BJ (cell line): Measurements from ENCODE around the gene C8B. TPM values are rescaled to one million over a fixed set of nuclear protein-coding genes. Genes with fewer than 3 reads are reported as not detected.

Experiments used
- CTCF ChIA-PET: fragments of 350-600 bp; formaldehyde crosslinking; extraction: SDS; loops from one replicate; lab custom pipeline; 2021; ENCODE audit warnings: antibody characterized with exemption, inconsistent platforms; lab: Yijun Ruan, JAX
- POLR2A ChIA-PET: fragments of 300-600 bp; sonication (Branson Sonifier 250); formaldehyde crosslinking; extraction: SDS; loops from one replicate; lab custom pipeline; 2021; ENCODE audit warnings: antibody characterized with exemption; lab: Charles Lee
- DNase-seq: peaks from one replicate; pipeline ENCODE4 v3.0.0-alpha.2; 2011; ENCODE audit warnings: low read depth
- H3K27me3 ChIP-seq: 2 replicates; pipeline ENCODE4 v1.6.0; 2011; ENCODE audit warnings: low read length; ENCODE audit not compliant: control insufficient read depth, insufficient read depth
- H3K36me3 ChIP-seq: 2 replicates; pipeline ENCODE4 v1.5.1; 2011; ENCODE audit warnings: low read length; ENCODE audit not compliant: control insufficient read depth, insufficient read depth
- H3K4me3 ChIP-seq: 2 replicates; pipeline ENCODE4 v1.5.1; 2011; ENCODE audit warnings: low read depth, mild to moderate bottlenecking, control low read depth, low read length
- polyA plus RNA-seq: library from polyadenylated mRNA; depleted of rRNA; stranded (reverse); fragments of >200 nt; gene quantifications from 2 replicates; pipeline ENCODE4 v1.2.3, GENCODE V29; 2011
- TF ChIP-seq, protein P1 (sequence below): IDR thresholded peaks from 2 replicates; pipeline ENCODE4 v1.5.1; 2011; ENCODE audit warnings: low read depth, mild to moderate bottlenecking, control low read depth, inconsistent platforms, low read length, moderate library complexity; ENCODE audit not compliant: insufficient read depth

The C8B gene
- polyA plus RNA-seq, 1 experiment = not detected

DNA sequence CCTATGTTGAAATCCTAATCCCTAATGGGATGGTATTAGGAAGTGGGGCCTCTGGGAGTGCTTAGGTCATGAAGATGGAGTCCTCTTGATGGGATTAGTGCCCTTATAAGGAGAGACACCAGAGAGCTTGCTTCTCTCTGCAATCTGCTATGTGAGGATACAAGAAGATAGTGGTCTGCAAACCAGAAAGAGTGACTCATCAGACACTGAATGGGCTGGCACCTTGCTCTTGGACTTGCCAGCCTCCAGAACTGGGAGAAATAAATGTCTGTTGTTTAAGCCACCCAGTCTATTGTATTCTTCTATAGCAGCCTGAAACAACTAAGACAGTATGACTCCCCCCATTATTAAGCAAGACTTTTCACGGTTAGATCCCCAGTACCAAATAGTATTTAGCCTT is 43.3 kb downstream of the C8B start:
- Histone ChIP-seq H3K4me3 (no peak overlapping the region), H3K36me3 (no peaks in the 10 kb centered on the region), H3K27me3 (no peaks in the 10 kb centered on the region)
- CTCF ChIA-PET = interaction anchor here (0.6 to 1.1 kb wide), 3 partner anchors 10 to 26 kb away, joined by 3 to 5 read pairs (median 4); no protein-coding TSS in a partner anchor
- TF ChIP-seq, protein P1, sequence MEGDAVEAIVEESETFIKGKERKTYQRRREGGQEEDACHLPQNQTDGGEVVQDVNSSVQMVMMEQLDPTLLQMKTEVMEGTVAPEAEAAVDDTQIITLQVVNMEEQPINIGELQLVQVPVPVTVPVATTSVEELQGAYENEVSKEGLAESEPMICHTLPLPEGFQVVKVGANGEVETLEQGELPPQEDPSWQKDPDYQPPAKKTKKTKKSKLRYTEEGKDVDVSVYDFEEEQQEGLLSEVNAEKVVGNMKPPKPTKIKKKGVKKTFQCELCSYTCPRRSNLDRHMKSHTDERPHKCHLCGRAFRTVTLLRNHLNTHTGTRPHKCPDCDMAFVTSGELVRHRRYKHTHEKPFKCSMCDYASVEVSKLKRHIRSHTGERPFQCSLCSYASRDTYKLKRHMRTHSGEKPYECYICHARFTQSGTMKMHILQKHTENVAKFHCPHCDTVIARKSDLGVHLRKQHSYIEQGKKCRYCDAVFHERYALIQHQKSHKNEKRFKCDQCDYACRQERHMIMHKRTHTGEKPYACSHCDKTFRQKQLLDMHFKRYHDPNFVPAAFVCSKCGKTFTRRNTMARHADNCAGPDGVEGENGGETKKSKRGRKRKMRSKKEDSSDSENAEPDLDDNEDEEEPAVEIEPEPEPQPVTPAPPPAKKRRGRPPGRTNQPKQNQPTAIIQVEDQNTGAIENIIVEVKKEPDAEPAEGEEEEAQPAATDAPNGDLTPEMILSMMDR = no peak
- DNase-seq = no peak
- POLR2A ChIA-PET = no interaction called here

DNA sequence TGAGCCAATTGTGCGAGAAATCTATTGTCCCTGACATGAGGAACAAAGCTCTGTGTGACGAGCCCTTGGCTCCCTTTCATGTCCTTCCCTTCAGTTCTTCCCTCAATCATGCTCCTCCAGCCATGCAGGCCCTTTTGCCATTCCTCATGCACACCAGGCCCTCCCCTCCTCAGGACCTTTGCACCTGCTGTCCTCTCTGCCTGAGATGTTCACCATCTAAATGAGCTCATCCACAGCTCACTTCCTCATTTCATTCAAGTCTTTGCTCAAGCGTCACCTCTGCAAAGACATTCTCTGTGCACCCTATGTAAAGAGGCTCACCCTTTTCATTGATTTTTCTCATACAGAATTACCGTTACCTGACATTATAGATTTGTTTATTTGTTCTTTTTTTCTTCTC is 43.7 kb downstream of the C8B start:
- no peaks in the 10 kb centered on the region for H3K36me3 ChIP-seq
- no peak for DNase-seq
- no peaks in the 10 kb centered on the region for H3K27me3 ChIP-seq
- ChIA-PET POLR2A (no interaction called here), CTCF (interaction anchor here (0.6 to 1.1 kb wide), 4 partner anchors 10 to 26 kb away, joined by 3 to 5 read pairs (median 4); no protein-coding TSS in a partner anchor)
- TF ChIP-seq, protein P1 = no peak
- no peak overlapping the region for H3K4me3 ChIP-seq

DNA sequence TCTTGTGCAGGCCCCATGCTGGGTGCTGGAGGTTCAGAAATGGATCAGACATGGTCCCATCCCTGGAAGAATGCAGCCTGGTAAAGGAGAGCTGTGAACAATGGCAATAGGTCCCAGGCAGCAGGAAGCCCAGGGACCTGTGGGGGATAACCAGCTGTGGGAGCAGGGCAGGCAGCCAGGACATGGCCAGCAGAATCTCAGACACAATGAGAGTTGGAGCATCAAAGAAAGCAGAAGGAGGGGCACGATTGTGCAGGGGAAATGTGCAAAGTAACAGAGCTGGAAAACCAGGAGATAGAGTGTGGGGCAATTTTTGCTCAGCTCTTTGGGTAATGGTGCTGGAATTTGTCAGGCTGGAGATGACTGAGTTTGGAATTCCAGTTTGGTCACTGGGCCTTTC is 44.3 kb downstream of the C8B start:
- Histone ChIP-seq H3K4me3 (no peak overlapping the region), H3K27me3 (no peaks in the 10 kb centered on the region), H3K36me3 (no peaks in the 10 kb centered on the region)
- TF ChIP-seq, protein P1 = no peak
- CTCF ChIA-PET = interaction anchor here (1.1 to 1.2 kb wide), 4 partner anchors 9 to 1016 kb away, joined by 3 to 4 read pairs (median 3); no protein-coding TSS in a partner anchor
- no peak for DNase-seq
- POLR2A ChIA-PET = interaction anchor here (0.7 kb wide), 1 partner anchor 44 kb away, joined by 3 read pairs; no protein-coding TSS in a partner anchor

DNA sequence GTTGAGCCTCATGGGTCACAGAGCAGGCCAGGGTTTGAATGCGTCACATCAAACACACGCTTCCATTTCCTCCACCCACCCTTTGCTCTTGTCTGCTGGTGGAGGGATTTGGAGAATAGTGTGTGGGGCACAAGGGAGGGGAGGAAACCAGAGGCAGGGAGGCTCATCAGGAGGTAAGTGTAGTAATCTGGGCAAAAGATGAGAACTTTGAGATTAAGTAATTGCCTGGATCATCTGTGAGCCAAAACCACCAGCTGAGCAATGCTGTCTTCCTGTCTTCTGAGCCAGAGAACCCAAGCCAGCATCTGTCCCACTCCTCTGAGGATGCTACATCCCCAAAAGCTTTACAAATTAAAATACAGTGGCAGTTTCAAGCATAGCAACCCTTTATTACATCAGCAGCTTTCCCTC is 45.2 kb downstream of the C8B start:
- ChIA-PET CTCF (interaction anchor here (0.6 to 1.2 kb wide), 2 partner anchors 46 to 1017 kb away, joined by 3 to 4 read pairs; no protein-coding TSS in a partner anchor), POLR2A (no interaction called here)
- H3K27me3 ChIP-seq = no peaks in the 10 kb centered on the region
- TF ChIP-seq, protein P1 = no peak
- DNase-seq = no peak
- H3K4me3 ChIP-seq = no peak overlapping the region
- H3K36me3 ChIP-seq = no peaks in the 10 kb centered on the region

DNA sequence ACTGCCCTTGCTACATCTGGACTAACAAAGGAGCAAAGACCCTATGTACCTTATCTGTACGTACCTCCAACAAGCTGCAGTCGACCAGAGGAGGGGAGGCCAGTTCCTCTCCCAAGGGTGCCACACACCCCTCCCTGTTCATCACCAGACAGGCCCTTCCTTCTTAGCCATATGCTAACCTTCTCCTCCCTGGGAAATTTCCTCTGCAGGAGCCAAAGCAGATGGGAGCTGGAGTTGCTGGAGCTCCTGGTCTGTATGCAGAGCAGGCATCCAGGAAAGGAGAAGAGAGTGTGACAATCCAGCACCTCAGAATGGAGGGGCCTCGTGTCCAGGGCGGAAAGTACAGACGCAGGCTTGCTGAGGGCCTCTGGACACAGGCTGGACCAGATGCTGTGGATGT is 48.5 kb downstream of the C8B start:
- ChIA-PET CTCF (no interaction called here), POLR2A (no interaction called here)
- TF ChIP-seq, protein P1 = no peak
- no peak for DNase-seq
- H3K4me3 ChIP-seq = no peak overlapping the region
- no peaks in the 10 kb centered on the region for H3K27me3 ChIP-seq
- H3K36me3 ChIP-seq = no peaks in the 10 kb centered on the region
